Endodermal cell (in vitro differentiated cells): Measurements from ENCODE around the gene RNF44. TPM values are rescaled to one million over a fixed set of nuclear protein-coding genes. Genes with fewer than 3 reads are reported as not detected.

ENCODE experiments used
- DNase-seq: peaks from one replicate; pipeline ENCODE4 v3.0.0-alpha.2; 2017
- H3K27ac ChIP-seq: 2 replicates; pipeline ENCODE4 v1.5.1; 2013; ENCODE audit warnings: mild to moderate bottlenecking, low read depth, low read length, moderate library complexity
- H3K27me3 ChIP-seq: 2 replicates; pipeline ENCODE4 v1.6.1; 2013; ENCODE audit warnings: mild to moderate bottlenecking, low read length, moderate library complexity; ENCODE audit not compliant: insufficient read depth, control insufficient read depth, poor library complexity, severe bottlenecking
- H3K36me3 ChIP-seq: 2 replicates; pipeline ENCODE4 v1.7.0; 2013; ENCODE audit warnings: mild to moderate bottlenecking, low read length, moderate library complexity; ENCODE audit not compliant: control insufficient read depth, insufficient read depth
- H3K4me1 ChIP-seq: one replicate; pipeline ENCODE4 v1.7.0; 2013; ENCODE audit warnings: low read length; ENCODE audit not compliant: control insufficient read depth, insufficient read depth
- H3K4me3 ChIP-seq: 2 replicates; pipeline ENCODE4 v1.5.1; 2013; ENCODE audit warnings: mild to moderate bottlenecking, low read length, moderate library complexity
- H3K9ac ChIP-seq: 2 replicates; pipeline ENCODE4 v1.6.1; 2013; ENCODE audit warnings: mild to moderate bottlenecking, low read length, moderate library complexity; ENCODE audit not compliant: poor library complexity, severe bottlenecking; ENCODE audit errors: extremely low read depth
- H3K9me3 ChIP-seq: 2 replicates; pipeline ENCODE4 v1.6.1; 2013; ENCODE audit warnings: mild to moderate bottlenecking, low read length, moderate library complexity; ENCODE audit not compliant: control insufficient read depth
- H3K27ac Mint-ChIP-seq: 2 replicates; pipeline ENCODE4 v1.8.0; 2020; ENCODE audit warnings: mixed read lengths
- H3K27me3 Mint-ChIP-seq: 2 replicates; pipeline ENCODE4 v1.8.0; 2021; ENCODE audit warnings: mild to moderate bottlenecking, mixed read lengths; ENCODE audit not compliant: insufficient read depth
- H3K36me3 Mint-ChIP-seq: 2 replicates; pipeline ENCODE4 v1.8.0; 2020; ENCODE audit warnings: low read depth, mixed read lengths
- H3K4me1 Mint-ChIP-seq: 2 replicates; pipeline ENCODE4 v1.8.0; 2020; ENCODE audit warnings: mixed read lengths
- H3K4me3 Mint-ChIP-seq: 2 replicates; pipeline ENCODE4 v1.8.0; 2020; ENCODE audit warnings: mild to moderate bottlenecking, moderate library complexity, mixed read lengths
- H3K9me3 Mint-ChIP-seq: 2 replicates; pipeline ENCODE4 v1.8.0; 2020; ENCODE audit warnings: mild to moderate bottlenecking, mixed read lengths
- WGBS, 2 experiments: methylation state at CpG; one replicate each; pipeline versions ENCODE4 v1.1.5 to v1.1.7; 2013; ENCODE audit warnings: missing lambda C conversion rate in 2 of 2, mixed read lengths in 1 of 2; ENCODE audit not compliant: insufficient coverage in 1 of 2, insufficient read length in 1 of 2; 5-methylcytosine and 5-hydroxymethylcytosine counted together
- total RNA-seq, 2 donors: library from RNA; stranded (reverse); fragmentation: NEBNext Ultra II Directional in 1 of 2; extraction: Animal tissue kit (Norgen Biotek cat#: 25700) in 1 of 2; gene quantifications; 2 replicates in 1 of 2; 3 replicates in 1 of 2; pipeline ENCODE4 v1.2.1, GENCODE V29; 2021
- TF ChIP-seq, protein P1 (sequence below): fragments of 200-600 bp; sonication (generic); conservative IDR thresholded peaks from 2 replicates; pipeline ENCODE4 v1.5.0; 2021; ENCODE audit warnings: antibody characterized with exemption, mild to moderate bottlenecking

RNF44 gene
- total RNA-seq, 2 donors from 2014 or later: 150 to 173 TPM

DNA sequence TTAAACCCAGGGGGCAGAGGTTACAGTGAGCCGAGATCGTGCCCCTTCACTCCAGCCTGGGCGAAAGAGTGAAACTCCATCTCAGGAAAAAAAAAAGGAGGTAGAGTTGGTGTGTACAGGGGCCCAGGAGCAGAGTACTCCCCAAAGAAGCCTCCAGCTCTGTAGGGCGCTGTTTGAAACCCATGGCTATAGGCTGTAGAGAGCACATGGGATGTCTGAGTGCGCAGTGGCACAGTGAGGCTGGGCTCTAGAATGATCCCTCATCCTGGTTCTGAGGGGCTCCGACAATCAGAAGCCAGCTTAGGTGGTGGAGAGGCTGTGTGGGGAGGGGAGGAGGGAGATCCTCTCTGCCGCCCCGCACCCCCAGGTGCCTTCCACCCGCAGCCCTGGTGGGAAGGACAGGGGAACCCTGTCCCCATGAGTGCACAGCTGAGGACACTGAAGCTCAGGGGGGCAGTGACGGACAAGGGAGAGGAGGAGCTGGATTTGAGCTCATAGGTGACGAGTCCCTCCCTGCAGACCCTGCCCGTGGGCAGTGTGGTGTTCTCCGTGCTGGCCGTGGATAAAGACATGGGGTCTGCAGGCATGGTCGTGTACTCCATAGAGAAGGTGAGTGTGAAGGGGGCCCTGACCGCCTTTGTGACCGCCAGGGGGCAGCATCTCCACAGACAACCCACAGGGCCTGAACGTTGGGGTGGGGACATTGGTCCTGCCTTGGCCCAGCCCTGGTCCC, 36.5 kb upstream of the RNF44 start:
- 49 to 51% methylated on average over 11 to 18 of the region's 18 CpGs for whole genome bisulfite sequencing, 2 experiments
- Histone ChIP-seq H3K4me1 (no peaks in the 10 kb centered on the region), H3K9ac (no peak overlapping the region), H3K9me3 (no peaks in the 10 kb centered on the region), H3K36me3 (no peaks in the 10 kb centered on the region), H3K27ac (no peak overlapping the region), H3K4me3 (no peak overlapping the region), H3K27me3 (no peaks in the 10 kb centered on the region)
- TF ChIP-seq, protein P1, sequence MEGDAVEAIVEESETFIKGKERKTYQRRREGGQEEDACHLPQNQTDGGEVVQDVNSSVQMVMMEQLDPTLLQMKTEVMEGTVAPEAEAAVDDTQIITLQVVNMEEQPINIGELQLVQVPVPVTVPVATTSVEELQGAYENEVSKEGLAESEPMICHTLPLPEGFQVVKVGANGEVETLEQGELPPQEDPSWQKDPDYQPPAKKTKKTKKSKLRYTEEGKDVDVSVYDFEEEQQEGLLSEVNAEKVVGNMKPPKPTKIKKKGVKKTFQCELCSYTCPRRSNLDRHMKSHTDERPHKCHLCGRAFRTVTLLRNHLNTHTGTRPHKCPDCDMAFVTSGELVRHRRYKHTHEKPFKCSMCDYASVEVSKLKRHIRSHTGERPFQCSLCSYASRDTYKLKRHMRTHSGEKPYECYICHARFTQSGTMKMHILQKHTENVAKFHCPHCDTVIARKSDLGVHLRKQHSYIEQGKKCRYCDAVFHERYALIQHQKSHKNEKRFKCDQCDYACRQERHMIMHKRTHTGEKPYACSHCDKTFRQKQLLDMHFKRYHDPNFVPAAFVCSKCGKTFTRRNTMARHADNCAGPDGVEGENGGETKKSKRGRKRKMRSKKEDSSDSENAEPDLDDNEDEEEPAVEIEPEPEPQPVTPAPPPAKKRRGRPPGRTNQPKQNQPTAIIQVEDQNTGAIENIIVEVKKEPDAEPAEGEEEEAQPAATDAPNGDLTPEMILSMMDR: peak; percentile 86
- H3K36me3 Mint-ChIP-seq: no peaks in the 10 kb centered on the region
- H3K4me3 Mint-ChIP-seq: no peak overlapping the region
- no peak overlapping the region for H3K27ac Mint-ChIP-seq
- no peaks in the 10 kb centered on the region for H3K4me1 Mint-ChIP-seq
- peak; percentile 93 for DNase-seq
- H3K27me3 Mint-ChIP-seq: peaks cover 8% of the 10 kb centered on the region
- H3K9me3 Mint-ChIP-seq: no peaks in the 10 kb centered on the region

DNA sequence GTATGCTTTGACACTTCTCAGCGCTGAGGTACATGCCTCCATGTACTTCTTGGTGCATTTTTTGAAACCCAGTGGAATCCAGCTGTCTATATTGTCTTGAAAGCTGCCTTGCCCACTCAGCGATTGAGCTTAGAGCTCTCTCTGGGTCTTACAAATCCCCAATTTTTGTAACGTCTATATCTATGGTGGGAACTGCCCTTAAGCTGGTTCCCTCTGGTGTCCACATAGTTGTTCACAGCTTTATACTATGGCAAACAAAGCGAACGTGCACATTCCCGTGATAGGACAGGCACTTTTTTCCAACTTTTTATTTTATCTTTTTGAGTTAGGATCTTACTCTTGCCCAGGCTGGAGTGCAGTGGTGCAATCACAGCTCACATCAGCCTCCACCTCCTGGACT, 32.8 kb upstream of the RNF44 start:
- peaks cover 13% of the 10 kb centered on the region for H3K9me3 Mint-ChIP-seq
- Histone ChIP-seq H3K27me3 (no peaks in the 10 kb centered on the region), H3K9me3 (no peaks in the 10 kb centered on the region), H3K4me1 (peaks cover 6% of the 10 kb centered on the region), H3K36me3 (no peaks in the 10 kb centered on the region), H3K27ac (no peak overlapping the region), H3K9ac (no peak overlapping the region), H3K4me3 (no peak overlapping the region)
- peak overlapping the region; percentile 36 for H3K27ac Mint-ChIP-seq
- TF ChIP-seq, protein P1: no peak
- no peak for DNase-seq
- H3K27me3 Mint-ChIP-seq: peaks cover 8% of the 10 kb centered on the region
- H3K4me1 Mint-ChIP-seq: peaks cover 7% of the 10 kb centered on the region
- WGBS, 2 experiments: 90 to 92% methylated on average over 5 to 6 of the region's 6 CpGs
- H3K4me3 Mint-ChIP-seq: no peak overlapping the region
- peaks cover 2% of the 10 kb centered on the region for H3K36me3 Mint-ChIP-seq

DNA sequence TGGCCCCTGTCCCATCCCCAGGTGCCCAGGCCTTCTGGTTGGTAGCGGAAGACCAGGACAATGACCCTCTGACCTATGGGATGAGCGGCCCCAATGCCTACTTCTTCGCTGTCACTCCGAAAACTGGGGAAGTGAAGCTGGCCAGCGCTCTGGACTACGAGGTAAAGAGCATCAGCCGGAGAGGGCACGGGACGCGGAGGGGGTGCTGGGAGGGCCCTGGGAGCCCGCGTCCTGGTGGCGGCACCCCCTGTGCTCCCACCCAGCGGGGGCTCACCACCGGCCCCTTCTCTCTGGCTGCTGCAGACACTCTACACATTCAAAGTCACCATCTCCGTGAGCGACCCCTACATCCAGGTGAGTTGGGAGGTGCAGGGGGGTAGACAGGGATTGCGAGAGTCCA, 31.5 kb upstream of the RNF44 start:
- Histone ChIP-seq H3K4me3 (no peak overlapping the region), H3K36me3 (no peaks in the 10 kb centered on the region), H3K9ac (no peak overlapping the region), H3K27me3 (no peaks in the 10 kb centered on the region), H3K27ac (no peak overlapping the region), H3K4me1 (peaks cover 6% of the 10 kb centered on the region), H3K9me3 (no peaks in the 10 kb centered on the region)
- no peak overlapping the region for H3K27ac Mint-ChIP-seq
- TF ChIP-seq, protein P1: no peak
- peaks cover 8% of the 10 kb centered on the region for H3K27me3 Mint-ChIP-seq
- H3K4me3 Mint-ChIP-seq: no peak overlapping the region
- 83 to 87% methylated on average over 7 to 18 of the region's 18 CpGs for WGBS, 2 experiments
- H3K36me3 Mint-ChIP-seq: peaks cover 2% of the 10 kb centered on the region
- peaks cover 13% of the 10 kb centered on the region for H3K9me3 Mint-ChIP-seq
- no peak for DNase-seq
- H3K4me1 Mint-ChIP-seq: peaks cover 7% of the 10 kb centered on the region
